Type B pancreatic cell (in vitro differentiated cells): Measurements from ENCODE around the gene HSPB8. TPM values are rescaled to one million over a fixed set of nuclear protein-coding genes. Genes with fewer than 3 reads are reported as not detected.

ENCODE experiments used
- DNase-seq: peaks from one replicate; pipeline ENCODE4 v3.0.0; 2021; ENCODE audit warnings: mixed read lengths; ENCODE audit not compliant: unreplicated experiment; ENCODE audit errors: extremely low spot score
- H3K27ac Mint-ChIP-seq: 2 replicates; pipeline ENCODE4 v1.8.0; 2021; ENCODE audit warnings: mild to moderate bottlenecking, mixed read lengths
- H3K27me3 Mint-ChIP-seq: 2 replicates; pipeline ENCODE4 v1.8.0; 2021; ENCODE audit warnings: mixed read lengths
- H3K36me3 Mint-ChIP-seq: 2 replicates; pipeline ENCODE4 v1.8.0; 2021; ENCODE audit warnings: mixed read lengths
- H3K4me1 Mint-ChIP-seq: one replicate; pipeline ENCODE4 v1.8.0; 2021; ENCODE audit warnings: mixed read lengths; ENCODE audit not compliant: unreplicated experiment
- H3K4me3 Mint-ChIP-seq: 2 replicates; pipeline ENCODE4 v1.8.0; 2021; ENCODE audit warnings: mild to moderate bottlenecking, mixed read lengths
- H3K9me3 Mint-ChIP-seq: 2 replicates; pipeline ENCODE4 v1.8.0; 2021; ENCODE audit warnings: mixed read lengths
- total RNA-seq: library from RNA; stranded (reverse); gene quantifications from 2 replicates; pipeline ENCODE4 v1.2.1, GENCODE V29; 2021; ENCODE audit warnings: low replicate concordance
- TF ChIP-seq, protein P1 (sequence below): fragments of 200-600 bp; sonication (generic); conservative IDR thresholded peaks from 2 replicates; pipeline ENCODE4 v1.5.0; 2021; ENCODE audit warnings: antibody characterized with exemption, mild to moderate bottlenecking

The HSPB8 gene
- total RNA-seq, 1 donor from 2014 or later, result 17.0 TPM

DNA sequence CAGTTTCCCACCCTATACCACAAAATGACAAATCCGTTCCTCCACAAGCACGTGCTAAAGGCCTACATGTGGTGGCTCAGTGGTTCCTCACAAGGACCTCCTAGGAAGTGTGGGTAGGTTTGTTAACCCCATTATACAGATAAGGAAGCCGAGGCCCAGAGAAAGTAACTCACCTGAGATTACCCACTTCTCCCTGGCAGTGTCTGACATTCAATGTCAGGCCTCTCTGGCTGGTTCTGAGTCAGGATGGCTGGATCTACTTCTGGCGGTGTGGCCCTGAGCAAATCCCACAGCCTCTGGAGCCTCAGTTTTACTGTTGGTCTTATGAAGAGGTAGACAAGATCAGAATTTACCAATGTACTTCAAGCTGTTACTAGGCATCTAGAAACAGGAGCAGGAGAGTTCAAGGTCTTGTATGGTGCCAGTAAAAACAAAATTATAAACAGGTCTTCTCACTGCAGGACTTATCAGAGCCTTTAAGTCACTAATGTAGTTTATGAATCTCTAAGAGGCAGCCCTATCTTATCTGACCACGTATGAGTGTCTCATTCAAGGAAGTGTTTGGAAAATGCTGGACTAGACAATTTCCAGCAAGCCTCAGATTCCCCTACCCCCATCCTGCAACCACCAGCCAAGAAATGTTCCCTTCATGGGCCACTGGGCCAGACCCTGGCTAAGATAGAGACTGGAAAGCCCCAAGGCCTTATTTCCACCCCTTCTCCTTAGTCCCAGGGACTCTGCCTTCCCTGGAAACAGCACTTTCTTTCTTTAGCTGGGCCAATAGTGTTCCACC lies 4.2 kb downstream of the HSPB8 start:
- no peak for DNase-seq
- H3K27me3 Mint-ChIP-seq, result no peaks in the 10 kb centered on the region
- TF ChIP-seq, protein P1, sequence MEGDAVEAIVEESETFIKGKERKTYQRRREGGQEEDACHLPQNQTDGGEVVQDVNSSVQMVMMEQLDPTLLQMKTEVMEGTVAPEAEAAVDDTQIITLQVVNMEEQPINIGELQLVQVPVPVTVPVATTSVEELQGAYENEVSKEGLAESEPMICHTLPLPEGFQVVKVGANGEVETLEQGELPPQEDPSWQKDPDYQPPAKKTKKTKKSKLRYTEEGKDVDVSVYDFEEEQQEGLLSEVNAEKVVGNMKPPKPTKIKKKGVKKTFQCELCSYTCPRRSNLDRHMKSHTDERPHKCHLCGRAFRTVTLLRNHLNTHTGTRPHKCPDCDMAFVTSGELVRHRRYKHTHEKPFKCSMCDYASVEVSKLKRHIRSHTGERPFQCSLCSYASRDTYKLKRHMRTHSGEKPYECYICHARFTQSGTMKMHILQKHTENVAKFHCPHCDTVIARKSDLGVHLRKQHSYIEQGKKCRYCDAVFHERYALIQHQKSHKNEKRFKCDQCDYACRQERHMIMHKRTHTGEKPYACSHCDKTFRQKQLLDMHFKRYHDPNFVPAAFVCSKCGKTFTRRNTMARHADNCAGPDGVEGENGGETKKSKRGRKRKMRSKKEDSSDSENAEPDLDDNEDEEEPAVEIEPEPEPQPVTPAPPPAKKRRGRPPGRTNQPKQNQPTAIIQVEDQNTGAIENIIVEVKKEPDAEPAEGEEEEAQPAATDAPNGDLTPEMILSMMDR, result no peak
- no peaks in the 10 kb centered on the region for H3K9me3 Mint-ChIP-seq
- H3K4me3 Mint-ChIP-seq, result peak overlapping the region; percentile 45
- no peaks in the 10 kb centered on the region for H3K36me3 Mint-ChIP-seq
- peak overlapping the region; percentile 61 for H3K27ac Mint-ChIP-seq
- H3K4me1 Mint-ChIP-seq, result peaks cover 42% of the 10 kb centered on the region

DNA sequence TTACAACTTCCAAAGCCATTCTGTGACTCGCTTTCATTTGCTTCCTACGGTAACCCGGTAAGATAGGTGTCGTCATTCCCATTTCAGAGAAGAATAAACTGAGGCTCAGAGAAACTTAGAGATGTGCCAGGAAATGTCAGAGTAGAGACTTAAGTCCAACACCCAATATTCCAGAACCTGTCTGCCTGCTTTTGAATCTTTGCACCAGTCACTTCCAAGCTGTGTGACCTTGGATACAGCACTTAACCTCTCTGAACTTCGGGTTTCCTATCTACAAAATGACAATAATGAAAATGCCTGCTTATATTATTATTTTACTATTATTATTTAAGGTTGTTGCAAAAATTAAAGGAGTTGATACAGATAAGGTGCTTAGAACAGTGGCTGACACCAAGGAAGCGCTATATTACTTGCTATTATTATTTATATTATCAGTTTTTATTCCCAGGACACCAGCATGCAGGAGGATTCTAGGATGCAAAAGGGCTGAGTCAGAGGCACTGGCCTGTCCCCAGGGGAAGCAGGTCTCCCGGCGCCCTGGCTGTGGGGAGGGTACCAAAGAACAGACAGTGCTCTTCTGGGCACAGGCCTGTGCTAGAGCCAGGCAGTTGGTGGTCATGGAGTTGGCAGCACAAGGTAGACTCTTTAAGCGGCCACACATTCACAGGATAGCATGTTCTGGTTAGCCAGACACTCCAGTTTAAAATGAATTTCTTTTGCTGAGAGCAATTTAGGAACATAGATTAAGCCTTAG lies 5.4 kb downstream of the HSPB8 start:
- Mint-ChIP-seq H3K27me3 (no peaks in the 10 kb centered on the region), H3K36me3 (no peaks in the 10 kb centered on the region), H3K9me3 (no peaks in the 10 kb centered on the region), H3K4me3 (no peak overlapping the region), H3K4me1 (peaks cover 38% of the 10 kb centered on the region), H3K27ac (peak overlapping the region; percentile 39)
- TF ChIP-seq, protein P1, result no peak
- no peak for DNase-seq

DNA sequence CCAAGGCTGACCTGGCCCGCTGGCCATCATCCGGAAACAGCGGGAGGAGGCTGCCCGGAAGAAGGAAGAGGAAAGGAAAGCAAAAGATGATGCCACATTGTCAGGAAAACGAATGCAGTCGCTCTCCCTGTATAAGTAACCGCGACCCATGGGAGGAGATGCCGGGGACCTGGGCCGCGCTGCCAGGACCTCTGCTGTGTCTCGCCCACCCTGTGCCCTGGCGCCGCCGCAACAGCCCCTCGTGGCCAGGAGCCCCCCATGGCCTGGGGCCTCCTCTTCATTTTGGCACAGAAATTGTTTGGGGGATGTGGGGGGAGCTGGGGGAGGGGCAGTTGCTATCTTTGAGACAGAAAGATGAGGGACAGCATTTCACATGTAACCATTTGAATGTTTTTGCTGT lies 16.5 kb downstream of the HSPB8 start:
- no peak overlapping the region for H3K27ac Mint-ChIP-seq
- TF ChIP-seq, protein P1, result no peak
- peaks cover 14% of the 10 kb centered on the region for H3K4me1 Mint-ChIP-seq
- no peaks in the 10 kb centered on the region for H3K9me3 Mint-ChIP-seq
- no peaks in the 10 kb centered on the region for H3K27me3 Mint-ChIP-seq
- H3K36me3 Mint-ChIP-seq, result peaks cover 7% of the 10 kb centered on the region
- no peak for DNase-seq
- H3K4me3 Mint-ChIP-seq, result no peak overlapping the region

DNA sequence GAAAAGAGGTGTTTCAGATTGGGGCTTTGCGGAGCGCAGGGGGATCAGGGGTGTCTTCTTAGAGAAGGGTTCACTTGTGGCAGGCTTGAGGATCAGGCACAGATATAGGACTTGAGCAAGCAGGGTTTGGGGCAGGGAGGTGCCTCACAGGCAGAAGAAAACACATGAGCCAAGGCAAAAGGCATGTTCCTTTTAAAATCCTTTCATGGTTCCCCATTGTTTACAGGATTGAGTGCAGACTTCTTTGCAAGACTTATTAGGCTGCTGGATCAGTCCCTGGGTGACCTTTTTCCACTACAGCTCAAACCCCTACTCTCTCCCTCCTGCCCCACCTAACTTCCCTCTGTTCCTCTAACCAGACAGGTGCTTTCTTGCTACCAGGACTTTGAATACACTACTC lies 19.7 kb downstream of the HSPB8 start:
- Mint-ChIP-seq H3K4me3 (no peak overlapping the region), H3K36me3 (peaks cover 7% of the 10 kb centered on the region), H3K4me1 (peaks cover 14% of the 10 kb centered on the region), H3K9me3 (no peaks in the 10 kb centered on the region), H3K27ac (peak overlapping the region; percentile 76), H3K27me3 (no peaks in the 10 kb centered on the region)
- no peak for DNase-seq
- TF ChIP-seq, protein P1, result no peak

DNA sequence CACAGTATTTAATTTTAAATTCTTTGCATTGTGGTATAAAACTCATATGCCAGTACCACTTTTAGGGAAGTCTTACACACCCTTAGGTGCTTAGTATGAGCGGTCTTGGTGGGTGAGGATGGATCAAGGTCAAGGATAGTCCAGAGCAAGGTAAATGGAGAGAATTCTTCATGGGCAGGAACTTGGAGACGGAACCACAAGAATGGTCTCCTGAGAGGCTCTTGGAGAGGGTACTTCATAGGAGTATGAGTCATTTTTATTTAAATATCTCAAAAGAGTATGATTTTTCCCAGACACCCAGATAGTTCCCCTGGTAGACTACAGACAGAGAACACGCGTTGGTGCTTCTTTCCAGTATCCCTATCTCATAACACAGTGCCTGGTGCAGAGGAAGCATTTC lies 21.9 kb downstream of the HSPB8 start:
- H3K9me3 Mint-ChIP-seq, result no peaks in the 10 kb centered on the region
- peak overlapping the region; percentile 92 for H3K27ac Mint-ChIP-seq
- peaks cover 8% of the 10 kb centered on the region for H3K4me1 Mint-ChIP-seq
- TF ChIP-seq, protein P1, result no peak
- no peaks in the 10 kb centered on the region for H3K36me3 Mint-ChIP-seq
- DNase-seq, result no peak
- H3K27me3 Mint-ChIP-seq, result no peaks in the 10 kb centered on the region
- H3K4me3 Mint-ChIP-seq, result no peak overlapping the region
